Thymus (tissue), 11 donors: ENCODE results near the gene UGT1A1. TPM values are rescaled to one million over a fixed set of nuclear protein-coding genes. Genes with fewer than 3 reads are reported as not detected.

Source experiments
- DNase-seq, 9 donors: peaks; one replicate each; pipeline ENCODE4 v3.0.0-alpha.2; 2013; ENCODE audit warnings: low spot score in 9 of 9, low read depth in 6 of 9, missing footprints in 1 of 9
- H3K27ac ChIP-seq, 2 donors: one replicate each; pipeline ENCODE4 v1.5.1; 2013; ENCODE audit warnings: control low read depth in 1 of 2, low read depth in 1 of 2, low read length in 1 of 2, mild to moderate bottlenecking in 1 of 2, moderate library complexity in 1 of 2
- H3K27me3 ChIP-seq, 2 donors: one replicate each; pipeline ENCODE4 v1.5.1; 2013; ENCODE audit warnings: low read length in 1 of 2; ENCODE audit not compliant: control insufficient read depth in 2 of 2, insufficient read depth in 1 of 2
- H3K36me3 ChIP-seq, 2 donors: one replicate each; pipeline ENCODE4 v1.5.1; 2013; ENCODE audit warnings: low read length in 1 of 2, mild to moderate bottlenecking in 1 of 2, moderate library complexity in 1 of 2; ENCODE audit not compliant: control insufficient read depth in 2 of 2, insufficient read depth in 2 of 2
- H3K4me1 ChIP-seq, 2 donors: one replicate each; pipeline ENCODE4 v1.5.1; 2013; ENCODE audit warnings: low read length in 2 of 2; ENCODE audit not compliant: control insufficient read depth in 2 of 2, insufficient read depth in 2 of 2
- H3K4me3 ChIP-seq, 2 donors: one replicate each; pipeline ENCODE4 v1.5.1; 2013; ENCODE audit warnings: low read length in 2 of 2, control low read depth in 1 of 2, mild to moderate bottlenecking in 1 of 2
- H3K9me3 ChIP-seq, 2 donors: one replicate each; pipeline ENCODE4 v1.5.1; 2013; ENCODE audit warnings: low read length in 1 of 2, mild to moderate bottlenecking in 1 of 2; ENCODE audit not compliant: control insufficient read depth in 2 of 2, insufficient read depth in 1 of 2
- WGBS: extraction: QIAGEN DNeasy Blood & Tissue Kit; methylation state at CpG from one replicate; pipeline ENCODE4 v1.1.7; 2013; 5-methylcytosine and 5-hydroxymethylcytosine counted together
- polyA plus RNA-seq: library from polyadenylated mRNA; stranded (reverse); fragments of 200-250 nt; gene quantifications from one replicate; pipeline ENCODE4 v1.2.3, GENCODE V29; 2013
- total RNA-seq: library from RNA; stranded (reverse); fragments of 120-200 nt; gene quantifications from one replicate; pipeline ENCODE4 v1.2.4, GENCODE V29; 2013
- donor health status: healthy.

UGT1A1 gene
- total and polyA plus RNA-seq, 2 donors = 0.09 to 0.32 TPM

GRCh38 chr2:233791151-233791882, 31.2 kb downstream of the UGT1A1 start:
- no peaks in the 10 kb centered on the region for H3K27me3 ChIP-seq
- no peak overlapping the region for H3K4me3 ChIP-seq
- 95% methylated on average over 18 of the region's 18 CpGs for WGBS
- DNase-seq = no peak
- H3K9me3 ChIP-seq = no peaks in the 10 kb centered on the region
- H3K27ac ChIP-seq = no peak overlapping the region
- no peaks in the 10 kb centered on the region for H3K4me1 ChIP-seq
- no peaks in the 10 kb centered on the region for H3K36me3 ChIP-seq

DNA sequence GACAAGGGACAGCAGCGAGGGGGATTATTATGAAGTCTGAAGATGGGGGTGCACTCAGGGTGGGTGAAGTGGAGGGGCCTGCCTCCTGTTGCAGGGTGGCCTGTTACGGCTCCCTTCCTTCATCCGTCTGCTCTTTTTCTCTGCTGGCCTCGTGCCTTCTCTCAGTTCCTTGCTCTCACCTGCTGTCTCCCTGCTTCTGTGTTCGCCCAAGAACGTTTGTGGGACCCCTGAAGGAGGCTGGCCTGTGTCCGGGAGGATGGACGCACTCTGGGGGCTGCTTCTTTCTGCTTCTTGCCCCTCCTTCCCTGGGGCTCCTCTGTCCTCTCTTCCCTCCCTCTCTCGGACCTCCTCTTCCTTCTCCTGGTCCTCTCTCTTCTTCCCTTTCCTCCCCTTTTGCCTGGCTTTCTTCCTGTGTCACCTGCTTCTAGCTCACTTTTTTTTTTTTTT, 31.8 kb downstream of the UGT1A1 start:
- H3K9me3 ChIP-seq = no peaks in the 10 kb centered on the region
- WGBS = 88% methylated on average over 9 of the region's 9 CpGs
- H3K36me3 ChIP-seq = no peaks in the 10 kb centered on the region
- H3K4me3 ChIP-seq = no peak overlapping the region
- no peaks in the 10 kb centered on the region for H3K4me1 ChIP-seq
- H3K27ac ChIP-seq = no peak overlapping the region
- no peak for DNase-seq
- no peaks in the 10 kb centered on the region for H3K27me3 ChIP-seq

GRCh38 chr2:233792720-233793119, 32.6 kb downstream of the UGT1A1 start:
- Histone ChIP-seq H3K9me3 (no peaks in the 10 kb centered on the region), H3K4me3 (no peak overlapping the region), H3K4me1 (no peaks in the 10 kb centered on the region), H3K27me3 (no peaks in the 10 kb centered on the region), H3K36me3 (no peaks in the 10 kb centered on the region), H3K27ac (no peak overlapping the region)
- 95% methylated on average over 7 of the region's 7 CpGs for WGBS
- DNase-seq = no peak

- no peaks in the 10 kb centered on the region for H3K36me3 ChIP-seq
- H3K4me1 ChIP-seq = no peaks in the 10 kb centered on the region
- DNase-seq = no peak
- WGBS = 93% methylated on average over 18 of the region's 18 CpGs
- no peaks in the 10 kb centered on the region for H3K27me3 ChIP-seq
- H3K27ac ChIP-seq = no peak overlapping the region
- H3K9me3 ChIP-seq = no peaks in the 10 kb centered on the region
- H3K4me3 ChIP-seq = no peak overlapping the region
These were observed 33.5 kb downstream of the UGT1A1 start for GRCh38 chr2:233793465-233794127.

DNA sequence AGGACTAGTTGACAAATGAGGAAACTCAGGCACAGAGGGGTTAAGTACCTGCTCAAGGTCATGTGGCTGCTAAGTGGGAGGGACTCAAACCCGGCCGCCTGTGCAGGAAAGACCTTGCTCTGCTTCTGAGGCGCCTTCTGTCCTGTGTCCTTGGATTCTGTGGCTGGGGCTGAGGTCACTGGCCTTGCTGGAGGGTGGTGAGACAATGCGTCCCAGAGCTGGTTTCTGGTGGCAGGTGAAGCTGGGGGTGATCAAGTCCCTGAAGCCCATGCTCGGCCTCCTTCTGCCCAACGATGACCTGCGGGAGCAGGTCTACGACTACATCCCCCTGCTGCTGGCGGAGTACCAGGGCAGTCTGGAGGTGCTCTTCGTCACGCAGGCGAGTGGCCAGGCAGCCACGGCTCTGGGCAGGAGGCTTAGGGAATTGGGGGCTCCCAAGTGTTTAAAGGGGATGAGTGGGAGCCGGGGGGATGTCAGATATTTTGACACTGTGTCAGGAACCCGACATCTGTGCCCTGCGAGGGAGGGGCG, 34.1 kb downstream of the UGT1A1 start:
- Histone ChIP-seq H3K4me3 (no peak overlapping the region), H3K27me3 (no peaks in the 10 kb centered on the region), H3K27ac (no peak overlapping the region), H3K36me3 (no peaks in the 10 kb centered on the region), H3K9me3 (peaks cover 0 to 2% of the 10 kb centered on the region in 2 donors), H3K4me1 (no peaks in the 10 kb centered on the region)
- DNase-seq = no peak
- 88% methylated on average over 17 of the region's 17 CpGs for WGBS

GRCh38 chr2:233795735-233796171, 35.7 kb downstream of the UGT1A1 start:
- no peak for DNase-seq
- no peaks in the 10 kb centered on the region for H3K27me3 ChIP-seq
- peaks cover 0 to 4% of the 10 kb centered on the region in 2 donors for H3K9me3 ChIP-seq
- H3K4me1 ChIP-seq = no peaks in the 10 kb centered on the region
- no peak overlapping the region for H3K4me3 ChIP-seq
- H3K27ac ChIP-seq = no peak overlapping the region
- H3K36me3 ChIP-seq = no peaks in the 10 kb centered on the region
- WGBS = 96% methylated on average over 13 of the region's 13 CpGs

DNA sequence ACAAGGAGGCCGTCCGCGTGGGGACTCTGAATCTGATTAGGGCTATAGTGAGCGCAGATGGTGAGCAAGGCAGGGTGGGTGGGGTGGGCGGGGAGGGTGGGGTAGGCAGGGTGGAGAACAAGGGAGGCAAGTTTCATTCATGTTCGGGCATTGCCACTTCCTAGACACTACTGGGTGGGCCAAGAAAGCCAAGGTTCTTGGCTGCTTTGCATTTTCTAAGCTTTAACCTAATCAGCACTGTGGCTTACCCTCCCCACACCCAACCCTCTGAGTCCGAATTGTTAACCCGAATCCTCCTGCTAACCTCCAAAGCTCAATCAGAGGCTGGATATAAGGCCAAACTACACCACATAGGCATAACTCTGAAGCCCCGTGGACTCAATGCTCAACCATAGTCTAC, 36.2 kb downstream of the UGT1A1 start:
- peaks cover 0 to 4% of the 10 kb centered on the region in 2 donors for H3K9me3 ChIP-seq
- DNase-seq = no peak
- no peaks in the 10 kb centered on the region for H3K36me3 ChIP-seq
- no peak overlapping the region for H3K4me3 ChIP-seq
- no peaks in the 10 kb centered on the region for H3K27me3 ChIP-seq
- H3K4me1 ChIP-seq = no peaks in the 10 kb centered on the region
- no peak overlapping the region for H3K27ac ChIP-seq
- 94% methylated on average over 9 of the region's 9 CpGs for WGBS

GRCh38 chr2:233798335-233799086, 38.4 kb downstream of the UGT1A1 start:
- no peak for DNase-seq

More at GRCh38 chr2:233798335-233799086, 38.4 kb downstream of the UGT1A1 start:
- WGBS = 91% methylated on average over 14 of the region's 14 CpGs
- no peaks in the 10 kb centered on the region for H3K36me3 ChIP-seq
- no peak overlapping the region for H3K4me3 ChIP-seq
- H3K4me1 ChIP-seq = no peaks in the 10 kb centered on the region
- no peak overlapping the region for H3K27ac ChIP-seq
- peaks cover 0 to 4% of the 10 kb centered on the region in 2 donors for H3K9me3 ChIP-seq
- no peaks in the 10 kb centered on the region for H3K27me3 ChIP-seq
